ENCODE measurements around the gene GSC2.

GSC2 gene

GRCh38 chr22:19115628-19116027, 34.5 kb downstream of the GSC2 start:
- DNase-seq = no peak

- no peak for DNase-seq
Observed at GRCh38 chr22:19114984-19115552, 35.0 kb downstream of the GSC2 start.

- DNase-seq = no peak
Observed at GRCh38 chr22:19113429-19113828, 36.7 kb downstream of the GSC2 start.

DNA sequence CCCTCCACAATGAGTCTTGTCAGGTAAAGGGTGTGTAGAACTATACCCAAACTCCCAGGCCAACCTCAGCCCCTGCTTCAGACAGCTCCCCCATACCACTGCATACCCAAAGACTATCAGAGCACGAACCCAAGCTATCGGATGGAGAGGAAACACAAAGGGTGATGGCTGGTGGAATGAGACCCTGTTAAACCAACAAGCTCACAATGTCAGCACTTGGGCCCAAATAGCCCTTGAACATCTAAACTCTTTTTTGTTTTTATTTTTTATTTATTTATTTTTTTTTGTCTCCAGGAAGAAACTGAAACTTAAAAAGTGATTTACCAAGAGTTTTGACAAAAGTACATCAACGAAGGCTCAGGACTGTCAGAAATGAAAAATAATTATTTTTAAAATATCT, 38.5 kb downstream of the GSC2 start:
- no peak for DNase-seq

GRCh38 chr22:19111140-19111539, 39.0 kb downstream of the GSC2 start:
- no peak for DNase-seq

GRCh38 chr22:19110646-19111045, 39.4 kb downstream of the GSC2 start:
- DNase-seq = no peak

DNA sequence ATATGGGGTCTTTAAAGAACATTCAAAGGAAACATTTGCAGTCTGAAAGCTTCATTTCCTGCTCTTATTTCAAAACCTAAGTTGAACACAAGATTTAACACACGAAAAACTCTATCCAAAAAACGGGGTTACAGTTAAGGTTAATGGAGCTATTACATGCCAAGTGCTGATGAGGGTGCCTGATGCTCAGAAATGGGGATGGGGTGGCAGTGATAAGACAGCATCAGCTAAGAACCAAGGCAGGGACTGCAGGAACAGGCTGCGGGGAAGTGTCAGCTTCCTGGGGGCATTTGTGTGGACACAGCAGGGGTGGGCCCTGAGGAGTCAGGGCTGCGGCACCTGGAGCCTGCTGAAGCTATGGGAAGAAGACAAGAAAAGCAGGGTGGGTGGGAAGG, 40.0 kb downstream of the GSC2 start:
- no peak for DNase-seq

GRCh38 chr22:19109198-19110063, 40.7 kb downstream of the GSC2 start:
- DNase-seq = no peak

DNA sequence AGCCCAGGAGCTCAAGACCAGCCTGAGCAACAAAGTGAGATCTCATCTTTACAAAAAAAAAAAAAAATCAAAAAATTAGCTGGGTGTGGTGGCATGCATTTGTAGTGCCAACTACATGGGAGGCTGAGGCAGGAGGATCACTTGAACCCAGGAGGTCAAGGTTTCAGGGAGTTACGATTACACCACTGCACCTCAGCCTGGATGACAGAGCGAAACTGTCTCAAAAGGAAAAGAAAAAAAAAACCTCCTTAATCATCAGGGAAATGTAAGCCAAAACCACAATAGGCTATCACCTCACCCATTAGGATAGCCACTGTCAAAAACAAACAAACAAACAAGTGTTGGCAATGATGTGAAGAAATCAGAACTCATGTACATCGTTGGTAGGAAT, 41.3 kb downstream of the GSC2 start:
- no peak for DNase-seq

- peak; percentile 54 for DNase-seq
Observed at GRCh38 chr22:19107730-19108074, 42.4 kb downstream of the GSC2 start.

GRCh38 chr22:19106886-19107729, 43.0 kb downstream of the GSC2 start:
- DNase-seq = no peak

DNA sequence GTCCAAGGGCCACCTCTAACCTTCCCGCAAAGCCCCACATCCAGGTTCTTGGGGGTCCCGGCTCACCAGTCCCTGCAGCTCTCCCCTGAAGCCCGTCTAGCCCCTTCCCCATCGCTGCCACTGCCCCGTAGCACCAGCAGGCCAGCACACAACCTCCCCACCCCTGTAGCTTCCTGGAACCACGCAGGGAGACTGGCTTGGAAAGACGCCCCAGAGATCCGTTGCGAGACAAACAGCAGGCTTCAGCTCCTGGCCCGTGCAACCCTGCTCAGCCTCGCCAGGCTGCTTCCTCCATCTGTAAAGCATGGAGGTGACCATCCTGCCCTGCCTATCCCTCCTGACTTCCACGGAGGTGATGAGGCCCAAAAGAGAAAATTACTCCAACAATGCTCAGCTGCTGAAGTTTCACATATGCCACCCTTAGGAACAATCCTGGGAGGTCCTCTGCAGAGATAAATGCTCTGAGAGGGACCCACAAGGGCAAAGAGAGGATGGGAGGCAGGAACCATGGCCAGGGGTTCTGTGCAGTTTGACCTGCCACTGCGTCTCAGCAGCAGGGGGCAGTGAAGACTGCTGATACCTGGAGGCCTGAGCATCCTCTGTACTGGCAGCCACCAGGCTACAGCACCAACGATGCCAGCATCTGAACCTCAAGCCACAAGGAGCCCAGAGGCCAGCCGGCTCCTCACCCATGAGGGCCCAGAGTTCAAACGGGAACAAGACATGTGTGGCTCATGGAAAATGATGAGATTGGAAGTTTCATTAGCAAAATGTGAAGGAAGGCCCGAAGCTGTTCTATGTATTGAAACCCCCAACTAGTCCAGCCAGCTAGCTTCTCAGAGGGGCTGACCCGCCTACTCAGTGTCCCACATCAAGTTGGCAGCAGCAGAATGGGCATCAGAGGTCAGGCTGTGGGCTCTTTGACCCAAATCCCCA, 44.0 kb downstream of the GSC2 start:
- DNase-seq = no peak

GRCh38 chr22:19105456-19105855, 44.6 kb downstream of the GSC2 start:
- no peak for DNase-seq

DNA sequence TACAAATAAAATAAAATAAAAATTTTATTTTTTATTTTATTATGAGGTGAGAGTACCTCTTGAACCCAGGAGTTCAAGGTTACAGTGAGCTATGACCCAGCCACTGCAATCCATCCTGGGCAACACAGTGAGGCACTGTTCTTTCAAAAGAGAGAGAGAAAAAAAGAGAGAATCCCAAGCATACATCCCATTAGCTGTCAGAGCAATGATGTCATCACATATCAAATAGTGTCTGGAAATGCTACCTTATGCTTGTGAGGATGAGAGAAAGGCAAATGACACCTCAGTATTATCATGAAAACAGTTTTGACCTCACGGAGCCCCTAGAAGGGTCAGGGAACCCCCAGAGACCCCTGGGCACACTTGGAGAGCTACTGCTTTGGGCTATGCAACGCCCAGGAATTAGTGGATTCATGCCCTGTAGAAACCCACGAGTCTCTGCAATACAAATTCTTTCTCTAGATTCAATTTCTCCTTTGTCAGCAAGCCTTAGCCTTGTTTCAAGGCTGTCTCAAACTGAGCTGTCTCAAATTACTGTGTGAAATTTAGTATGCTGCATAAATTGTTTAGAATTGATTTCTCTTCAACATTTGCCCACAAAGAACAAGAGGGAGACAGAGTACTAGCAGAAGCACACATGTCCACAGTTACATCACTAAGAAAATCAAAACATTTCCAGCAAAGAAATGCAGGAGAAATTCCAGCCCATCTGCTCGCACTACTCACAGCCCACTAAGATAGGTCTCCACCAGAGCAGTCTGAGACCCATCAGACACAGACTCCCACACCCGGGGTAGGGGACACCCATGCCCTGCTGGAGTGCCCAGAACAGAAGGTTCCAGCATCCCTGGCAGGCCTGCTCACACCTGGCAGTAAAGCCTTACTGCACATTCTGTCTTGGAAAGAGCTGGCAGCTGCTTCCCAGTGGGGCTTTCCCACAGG, 45.9 kb downstream of the GSC2 start:
- no peak for DNase-seq

GRCh38 chr22:19098157-19098556, 51.9 kb downstream of the GSC2 start:
- DNase-seq = no peak

DNA sequence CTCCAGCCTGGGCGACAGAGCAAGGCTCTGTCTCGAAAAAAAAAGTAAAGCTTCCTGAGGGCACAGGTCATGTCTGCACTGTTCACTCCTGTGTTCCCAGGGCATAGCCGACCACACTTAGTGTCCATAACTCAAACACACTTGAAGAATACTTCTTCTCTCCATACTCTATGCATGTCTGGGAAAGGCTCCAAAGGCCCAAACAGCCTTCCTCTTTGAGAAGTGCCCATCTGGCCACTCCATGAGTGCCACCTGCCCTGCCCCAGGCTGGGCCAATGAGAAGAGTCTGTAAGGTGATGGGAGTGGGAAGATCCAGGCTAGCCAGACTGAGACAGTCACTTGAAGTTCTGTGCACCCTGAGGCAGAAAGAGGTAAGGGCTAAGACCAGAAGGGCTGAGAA, 52.6 kb downstream of the GSC2 start:
- no peak for DNase-seq

All from NCI-H1436 (cell line).